ENCODE results near the gene PACSIN2.

- no peak for TF ChIP-seq CTCF (IDR thresholded peaks at IDR 0.05)
- TF ChIP-seq POLR2A (IDR thresholded peaks at IDR 0.05), result no peak
Measured at GRCh38 chr22:43038325-43038724, 23.4 kb upstream of the PACSIN2 start.
